ENCODE data around the gene GPC2. TPM values are rescaled to one million over a fixed set of nuclear protein-coding genes. Genes with fewer than 3 reads are reported as not detected.

The GPC2 gene
- total and polyA plus RNA-seq, 7 donors: 0.41 to 5.3 (median 0.71) TPM; not detected in 2

DNA sequence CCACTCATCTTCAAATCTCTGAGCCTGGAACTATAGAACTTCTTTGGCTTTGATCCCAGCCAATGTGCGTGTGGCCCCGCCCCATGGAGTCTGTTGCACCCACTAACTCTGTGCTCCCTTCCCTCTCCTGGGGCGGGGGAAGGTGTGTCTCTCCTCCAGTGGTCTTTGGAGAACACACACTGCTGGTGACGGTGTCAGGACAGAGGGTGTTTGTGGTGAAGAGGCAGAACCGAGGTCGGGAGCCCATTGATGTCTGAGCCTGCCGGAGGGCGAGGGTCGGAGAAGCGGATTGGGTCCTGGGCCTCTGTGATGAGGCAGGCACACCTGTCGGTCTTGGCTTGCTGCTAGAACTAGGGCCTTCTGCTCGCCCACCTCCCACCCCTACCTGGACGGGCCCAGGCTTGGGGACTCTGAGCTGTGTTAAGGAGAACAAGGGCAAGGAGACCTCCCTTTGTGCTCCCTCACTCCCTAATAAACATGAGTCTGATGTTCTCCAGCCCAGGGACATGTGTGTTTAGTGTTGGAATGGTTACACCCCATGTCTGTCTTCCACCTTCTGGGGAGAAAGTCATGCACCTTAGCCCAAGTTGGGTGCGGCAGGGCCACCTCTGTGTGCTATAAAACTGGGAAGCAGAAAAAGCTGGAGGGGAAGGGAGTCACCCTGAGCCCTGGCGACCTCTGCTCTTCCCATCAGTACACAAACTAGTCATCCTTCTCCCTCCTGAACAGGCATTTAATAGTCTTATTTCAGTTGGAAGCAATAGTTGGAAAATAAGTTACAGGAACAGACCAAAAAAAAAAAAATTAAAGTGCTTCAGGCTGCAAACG lies 23.3 kb downstream of the GPC2 start:
- H3K9me3 ChIP-seq: no peaks in the 10 kb centered on the region
- H3K27me3 ChIP-seq: no peaks in the 10 kb centered on the region
- H3K4me3 ChIP-seq: no peak overlapping the region
- peaks cover 0 to 50% (median 22%) of the 10 kb centered on the region in 4 donors for H3K36me3 ChIP-seq
- TF ChIP-seq POLR2AphosphoS5 (IDR thresholded peaks at IDR 0.05) (no peak), EP300 (IDR thresholded peaks at IDR 0.05) (no peak), POLR2A (IDR thresholded peaks at IDR 0.05) (no peak), CTCF (IDR thresholded peaks at IDR 0.05) (no peak)
- intact Hi-C loops (cut with DNase I): no loop called here
- peak overlapping the region in 2 of 4 donors; percentile 2 to 36 for H3K27ac ChIP-seq
- WGBS, 2 donors: 16 to 64% methylated on average over 16 of the region's 16 CpGs
- H3K4me1 ChIP-seq: peaks cover 0 to 35% (median 25%) of the 10 kb centered on the region in 4 donors
- DNase-seq: no peak

DNA sequence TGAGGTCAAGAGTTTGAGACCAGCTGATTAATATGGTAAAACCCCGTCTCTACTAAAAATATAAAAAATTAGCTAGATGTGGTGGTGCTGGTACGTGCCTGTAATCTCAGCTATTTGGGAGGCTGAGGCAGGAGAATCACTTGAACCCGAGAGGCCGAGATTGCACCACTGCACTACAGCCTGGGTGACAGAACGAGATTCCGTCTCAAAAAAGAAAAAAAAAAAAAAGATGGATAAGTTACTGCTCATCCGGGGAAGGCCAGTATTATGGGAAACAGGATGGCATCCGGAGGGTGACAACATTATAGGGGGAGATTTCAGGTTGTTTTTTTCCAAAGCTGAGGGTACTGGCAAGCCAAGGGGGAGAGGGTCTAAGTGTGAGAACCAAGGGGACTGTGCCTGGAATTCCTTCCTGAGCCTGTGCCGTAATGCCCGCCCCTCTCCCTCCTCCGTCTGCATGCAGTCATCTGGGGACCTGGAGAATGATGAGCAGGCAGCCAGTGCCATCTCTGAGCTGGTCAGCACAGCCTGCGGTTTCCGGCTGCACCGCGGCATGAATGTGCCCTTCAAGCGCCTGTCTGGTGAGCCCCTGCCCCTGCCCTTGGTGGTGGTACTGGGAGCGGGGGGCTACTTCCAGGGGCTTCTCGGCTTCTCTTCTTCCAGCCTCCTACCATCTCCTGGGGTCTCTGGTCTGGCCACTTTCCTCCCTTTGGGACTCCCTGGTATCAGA lies 24.1 kb downstream of the GPC2 start:
- H3K27me3 ChIP-seq: no peaks in the 10 kb centered on the region
- TF ChIP-seq POLR2A (IDR thresholded peaks at IDR 0.05) (no peak), EP300 (IDR thresholded peaks at IDR 0.05) (no peak), CTCF (IDR thresholded peaks at IDR 0.05) (no peak), POLR2AphosphoS5 (IDR thresholded peaks at IDR 0.05) (no peak)
- intact Hi-C loops (cut with DNase I): no loop called here
- WGBS, 2 donors: 72 to 90% methylated on average over 18 of the region's 18 CpGs
- peak overlapping the region in 1 of 4 donors; percentile 13 for H3K27ac ChIP-seq
- no peak overlapping the region for H3K4me3 ChIP-seq
- no peaks in the 10 kb centered on the region for H3K9me3 ChIP-seq
- peaks cover 0 to 50% (median 22%) of the 10 kb centered on the region in 4 donors for H3K36me3 ChIP-seq
- DNase-seq: no peak
- peaks cover 0 to 35% (median 26%) of the 10 kb centered on the region in 4 donors for H3K4me1 ChIP-seq

GRCh38 chr7:100152404-100152803 lies 24.8 kb downstream of the GPC2 start:
- no peak for DNase-seq
- peaks cover 0 to 50% (median 22%) of the 10 kb centered on the region in 4 donors for H3K36me3 ChIP-seq
- H3K4me3 ChIP-seq: no peak overlapping the region
- H3K27ac ChIP-seq: no peak overlapping the region
- H3K4me1 ChIP-seq: peaks cover 0 to 30% (median 22%) of the 10 kb centered on the region in 4 donors
- H3K27me3 ChIP-seq: no peaks in the 10 kb centered on the region
- intact Hi-C loops (cut with DNase I): no loop called here
- no peaks in the 10 kb centered on the region for H3K9me3 ChIP-seq
- no peak for TF ChIP-seq POLR2A (IDR thresholded peaks at IDR 0.05)
- TF ChIP-seq CTCF (IDR thresholded peaks at IDR 0.05): no peak
- TF ChIP-seq EP300 (IDR thresholded peaks at IDR 0.05): no peak
- TF ChIP-seq POLR2AphosphoS5 (IDR thresholded peaks at IDR 0.05): no peak

- WGBS, 2 donors: 0 to 1% methylated on average over 46 of the region's 46 CpGs
- intact Hi-C loops (cut with DNase I): no loop called here
- TF ChIP-seq POLR2AphosphoS5 (IDR thresholded peaks at IDR 0.05) (peak; percentile 82 to 96 (median 88)), POLR2A (IDR thresholded peaks at IDR 0.05) (peak; percentile 31 to 71), CTCF (IDR thresholded peaks at IDR 0.05) (no peak), EP300 (IDR thresholded peaks at IDR 0.05) (no peak)
- no peaks in the 10 kb centered on the region for H3K27me3 ChIP-seq
- H3K4me1 ChIP-seq: peaks cover 0 to 18% (median 16%) of the 10 kb centered on the region in 4 donors
- peak within 1 kb of the TSS; percentile 87 to 92 (median 88) for H3K27ac ChIP-seq
- peak within 1 kb of the TSS; percentile 79 to 96 (median 88) for H3K4me3 ChIP-seq
- peak; percentile 100 for DNase-seq
- peaks cover 0 to 18% (median 6%) of the 10 kb centered on the region in 4 donors for H3K36me3 ChIP-seq
- no peaks in the 10 kb centered on the region for H3K9me3 ChIP-seq
These were observed 28.4 kb downstream of the GPC2 start, which contains the start of gene LAMTOR4 for GRCh38 chr7:100148559-100149328. LAMTOR4 (plus strand) TSS chr7:100148918; CDS start chr7:100148973, 55 bp downstream.
